OCI-LY7 (cell line): ENCODE data around the gene PARP12.

Source experiments
- EZH2phosphoT487 ChIP-seq: fragments of 200-600 bp; sonication (generic); IDR thresholded peaks from 2 replicates; pipeline ENCODE4 v1.6.1; 2018; ENCODE audit warnings: low read depth, borderline replicate concordance, mild to moderate bottlenecking, mixed run types, antibody characterized with exemption, low read length, moderate library complexity, mixed read lengths
- TF ChIP-seq, protein P1 (sequence below): fragments of 200-600 bp; sonication (generic); conservative IDR thresholded peaks from 2 replicates; pipeline ENCODE4 v1.5.1; 2014; ENCODE audit warnings: mild to moderate bottlenecking, antibody characterized with exemption, low read length, moderate library complexity, mixed read lengths

DNA sequence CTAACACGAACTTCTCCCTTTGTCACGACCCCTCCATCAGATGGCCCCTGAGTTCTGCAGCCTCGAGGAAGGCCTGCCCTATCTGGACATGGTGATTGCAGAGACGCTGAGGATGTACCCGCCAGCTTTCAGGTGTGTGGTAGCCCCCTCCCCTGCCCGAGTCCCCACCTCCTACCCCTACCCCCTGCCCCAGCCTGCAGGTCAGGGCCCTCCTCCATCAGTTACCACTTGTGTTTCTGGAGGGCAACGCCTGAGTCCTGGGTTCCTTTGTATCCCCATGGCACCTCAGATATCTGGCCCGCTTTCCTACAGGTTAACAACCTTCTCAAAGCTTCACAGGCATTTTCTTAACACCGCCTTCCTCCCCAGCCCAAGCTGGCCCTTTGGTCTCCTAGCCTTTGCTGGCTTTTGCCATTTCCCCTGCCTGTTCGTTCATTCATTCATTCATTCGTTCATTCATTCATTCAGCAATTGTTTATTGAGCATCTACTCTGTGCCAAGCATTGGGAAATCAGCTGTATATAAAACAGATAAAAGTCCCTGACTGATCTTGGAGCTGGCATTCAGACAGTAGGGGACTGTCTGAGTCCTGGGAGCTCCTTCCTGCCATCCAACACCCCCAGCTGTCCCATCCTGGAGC lies 55.6 kb downstream of the PARP12 start:
- TF ChIP-seq, protein P1, sequence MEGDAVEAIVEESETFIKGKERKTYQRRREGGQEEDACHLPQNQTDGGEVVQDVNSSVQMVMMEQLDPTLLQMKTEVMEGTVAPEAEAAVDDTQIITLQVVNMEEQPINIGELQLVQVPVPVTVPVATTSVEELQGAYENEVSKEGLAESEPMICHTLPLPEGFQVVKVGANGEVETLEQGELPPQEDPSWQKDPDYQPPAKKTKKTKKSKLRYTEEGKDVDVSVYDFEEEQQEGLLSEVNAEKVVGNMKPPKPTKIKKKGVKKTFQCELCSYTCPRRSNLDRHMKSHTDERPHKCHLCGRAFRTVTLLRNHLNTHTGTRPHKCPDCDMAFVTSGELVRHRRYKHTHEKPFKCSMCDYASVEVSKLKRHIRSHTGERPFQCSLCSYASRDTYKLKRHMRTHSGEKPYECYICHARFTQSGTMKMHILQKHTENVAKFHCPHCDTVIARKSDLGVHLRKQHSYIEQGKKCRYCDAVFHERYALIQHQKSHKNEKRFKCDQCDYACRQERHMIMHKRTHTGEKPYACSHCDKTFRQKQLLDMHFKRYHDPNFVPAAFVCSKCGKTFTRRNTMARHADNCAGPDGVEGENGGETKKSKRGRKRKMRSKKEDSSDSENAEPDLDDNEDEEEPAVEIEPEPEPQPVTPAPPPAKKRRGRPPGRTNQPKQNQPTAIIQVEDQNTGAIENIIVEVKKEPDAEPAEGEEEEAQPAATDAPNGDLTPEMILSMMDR = no peak
- TF ChIP-seq EZH2phosphoT487 = no peak
